Measurements from ENCODE around the gene AP1G1.

GRCh38 chr16:71754652-71755051 is 54.0 kb downstream of the AP1G1 start:
- TF ChIP-seq CTCF (IDR thresholded peaks at IDR 0.05; ENCODE audit: low read depth, low read length, poor library complexity, severe bottlenecking), result no peak
- TF ChIP-seq EZH2phosphoT487 (IDR thresholded peaks at IDR 0.05; ENCODE audit: borderline replicate concordance, low read length), result no peak
